GM19463 (cell line): ENCODE data around the gene CNTN2.

Source experiments
- ATAC-seq: cut with Tn5 transposase; IDR thresholded peaks from one replicate; pipeline ENCODE4 v1.9.1; 2021; ENCODE audit warnings: mild to moderate bottlenecking, moderate library complexity; ENCODE audit not compliant: unreplicated experiment

Gene CNTN2

DNA sequence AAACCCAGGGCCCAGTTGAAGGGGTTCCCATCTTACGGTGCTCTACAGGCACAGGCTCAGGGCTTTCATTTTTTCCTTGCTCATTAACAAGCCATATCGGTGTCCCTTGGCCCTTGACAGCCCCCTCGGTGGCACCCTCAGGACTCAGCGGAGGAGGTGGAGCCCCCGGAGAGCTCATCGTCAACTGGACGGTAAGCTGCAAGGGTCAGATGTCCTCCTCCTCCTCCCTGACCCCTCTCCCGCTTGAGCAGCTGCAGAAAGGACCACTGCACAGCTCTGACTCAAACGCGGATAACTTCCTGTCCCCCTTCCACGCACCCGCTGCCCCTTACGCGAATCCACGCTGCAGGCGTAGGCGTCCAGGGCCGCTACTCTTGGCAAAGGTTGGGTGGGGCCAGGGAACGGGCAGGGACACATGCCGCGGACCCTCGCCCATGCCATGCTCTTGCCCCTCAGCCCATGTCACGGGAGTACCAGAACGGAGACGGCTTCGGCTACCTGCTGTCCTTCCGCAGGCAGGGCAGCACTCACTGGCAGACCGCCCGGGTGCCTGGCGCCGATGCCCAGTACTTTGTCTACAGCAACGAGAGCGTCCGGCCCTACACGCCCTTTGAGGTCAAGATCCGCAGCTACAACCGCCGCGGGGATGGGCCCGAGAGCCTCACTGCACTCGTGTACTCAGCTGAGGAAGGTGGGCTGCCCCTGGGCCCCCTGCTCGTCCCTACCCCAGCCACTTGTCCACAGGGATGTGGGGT lies 26.5 kb downstream of the CNTN2 start:
- ATAC-seq, result no peak

DNA sequence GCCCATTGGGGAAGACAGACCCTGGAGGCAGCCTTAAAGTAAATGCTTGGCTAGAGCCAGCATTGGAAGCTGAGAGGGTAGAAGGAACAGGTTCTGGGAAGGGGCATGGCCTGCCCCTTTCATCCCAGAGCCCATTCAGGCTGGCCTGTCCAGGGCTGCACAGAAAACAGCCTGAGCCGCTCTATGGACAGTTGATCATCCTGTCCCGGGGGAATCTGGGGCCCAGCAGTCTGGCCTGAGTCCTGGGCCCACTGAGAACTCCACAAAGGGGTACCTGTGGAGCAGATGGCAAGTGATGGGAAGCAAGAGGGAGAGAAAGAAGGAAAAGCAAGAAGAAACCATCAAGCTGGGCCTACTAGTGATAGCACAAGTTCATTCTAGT lies 28.0 kb downstream of the CNTN2 start:
- no peak for ATAC-seq

DNA sequence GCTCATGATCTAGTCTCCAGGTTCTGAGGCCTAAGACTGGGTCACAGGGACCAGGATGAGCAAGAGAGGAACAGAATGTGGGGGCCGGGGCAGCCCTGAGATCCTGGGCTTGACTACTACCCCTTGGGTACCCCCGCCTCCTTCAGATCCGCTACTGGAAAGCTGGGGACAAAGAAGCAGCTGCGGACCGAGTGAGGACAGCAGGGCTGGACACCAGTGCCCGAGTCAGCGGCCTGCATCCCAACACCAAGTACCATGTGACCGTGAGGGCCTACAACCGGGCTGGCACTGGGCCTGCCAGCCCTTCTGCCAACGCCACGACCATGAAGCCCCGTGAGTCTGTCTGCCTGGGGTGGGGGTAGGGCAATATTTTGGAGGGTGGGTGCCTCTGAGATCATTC lies 28.8 kb downstream of the CNTN2 start:
- ATAC-seq, result no peak

DNA sequence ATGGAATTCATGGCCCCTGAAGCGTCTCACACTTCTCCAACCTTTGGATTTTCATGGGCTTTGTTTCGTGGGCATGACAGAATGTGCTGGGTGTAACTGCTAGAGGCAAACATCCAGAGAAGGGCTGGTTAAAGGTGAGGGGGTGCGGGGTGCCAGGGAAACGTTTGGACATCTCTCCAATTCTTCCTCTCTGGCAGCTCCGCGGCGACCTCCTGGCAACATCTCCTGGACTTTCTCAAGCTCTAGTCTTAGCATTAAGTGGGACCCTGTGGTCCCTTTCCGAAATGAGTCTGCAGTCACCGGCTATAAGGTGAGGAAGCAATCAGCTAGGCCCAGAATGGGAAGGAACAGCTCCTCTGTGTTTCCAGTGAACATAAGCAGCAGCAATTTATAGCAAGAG lies 29.3 kb downstream of the CNTN2 start:
- no peak for ATAC-seq

DNA sequence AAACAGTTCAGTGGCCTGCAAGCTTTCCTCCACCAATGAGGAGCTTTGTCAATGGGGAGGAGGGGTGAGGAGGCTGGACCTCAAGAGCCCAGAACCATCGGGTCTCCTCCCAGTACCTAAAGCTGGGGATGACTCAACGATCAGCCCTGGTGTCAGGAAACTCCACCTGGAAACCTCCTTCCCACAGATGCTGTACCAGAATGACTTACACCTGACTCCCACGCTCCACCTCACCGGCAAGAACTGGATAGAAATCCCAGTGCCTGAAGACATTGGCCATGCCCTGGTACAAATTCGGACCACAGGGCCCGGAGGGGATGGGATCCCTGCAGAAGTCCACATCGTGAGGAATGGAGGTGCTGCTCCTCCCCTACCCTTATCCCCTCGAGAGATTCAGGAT lies 29.9 kb downstream of the CNTN2 start:
- no peak for ATAC-seq

DNA sequence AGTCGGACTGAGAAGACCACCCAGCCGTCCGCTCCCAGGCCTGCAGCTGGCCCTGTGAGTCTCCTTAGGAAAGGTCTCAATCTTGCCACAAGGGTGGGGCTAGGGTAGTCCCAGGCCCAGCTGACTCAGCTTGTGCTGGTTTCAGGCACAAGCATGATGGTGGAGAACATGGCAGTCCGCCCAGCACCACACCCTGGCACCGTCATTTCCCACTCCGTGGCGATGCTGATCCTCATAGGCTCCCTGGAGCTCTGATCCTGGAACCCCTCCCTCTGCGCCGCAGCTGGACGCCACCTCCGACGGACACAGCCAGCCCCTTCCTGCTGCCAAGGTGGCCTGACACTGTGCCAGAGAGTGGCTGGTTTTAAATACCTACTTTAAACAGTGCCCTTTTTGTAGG lies 30.5 kb downstream of the CNTN2 start:
- ATAC-seq, result no peak

DNA sequence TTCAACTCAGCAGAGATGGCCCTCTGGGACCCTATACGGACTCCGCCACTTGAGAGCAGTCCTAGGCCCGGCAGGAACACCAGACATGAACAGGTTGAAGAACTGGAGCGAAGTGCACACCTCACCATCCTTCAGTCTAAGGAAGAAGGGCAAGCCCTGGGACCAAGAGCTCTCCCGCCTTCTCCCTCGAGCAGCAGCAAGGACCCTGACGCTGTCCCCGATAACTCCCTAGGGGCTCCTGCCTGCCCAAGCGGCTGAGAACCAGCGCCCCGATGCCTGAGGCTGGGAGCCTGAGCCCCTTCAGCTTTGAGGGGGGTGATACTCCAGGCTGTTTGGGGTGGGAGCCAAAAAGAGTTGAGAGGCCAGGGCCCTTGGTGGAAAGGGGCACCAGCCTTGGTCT lies 31.1 kb downstream of the CNTN2 start:
- ATAC-seq, result no peak

DNA sequence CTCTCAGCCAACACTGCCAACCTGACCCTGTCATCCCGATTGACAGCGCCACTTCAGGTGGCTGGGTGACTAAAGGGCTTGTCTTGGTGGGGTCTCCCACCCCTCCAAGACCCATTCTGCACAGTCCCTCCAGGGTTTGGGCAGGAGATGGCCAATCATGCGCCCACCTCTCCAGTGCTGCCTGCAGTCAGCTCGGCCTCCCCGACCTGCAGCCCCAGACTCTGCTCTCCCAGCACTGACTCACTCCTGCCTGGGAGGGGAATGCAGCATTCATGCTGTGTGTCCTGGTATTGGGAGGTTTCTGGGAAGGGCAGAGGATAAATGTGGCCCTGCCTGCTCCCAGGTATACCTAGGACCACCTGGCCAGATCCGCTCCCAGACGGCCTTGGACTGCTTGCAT lies 31.5 kb downstream of the CNTN2 start:
- ATAC-seq, result no peak

DNA sequence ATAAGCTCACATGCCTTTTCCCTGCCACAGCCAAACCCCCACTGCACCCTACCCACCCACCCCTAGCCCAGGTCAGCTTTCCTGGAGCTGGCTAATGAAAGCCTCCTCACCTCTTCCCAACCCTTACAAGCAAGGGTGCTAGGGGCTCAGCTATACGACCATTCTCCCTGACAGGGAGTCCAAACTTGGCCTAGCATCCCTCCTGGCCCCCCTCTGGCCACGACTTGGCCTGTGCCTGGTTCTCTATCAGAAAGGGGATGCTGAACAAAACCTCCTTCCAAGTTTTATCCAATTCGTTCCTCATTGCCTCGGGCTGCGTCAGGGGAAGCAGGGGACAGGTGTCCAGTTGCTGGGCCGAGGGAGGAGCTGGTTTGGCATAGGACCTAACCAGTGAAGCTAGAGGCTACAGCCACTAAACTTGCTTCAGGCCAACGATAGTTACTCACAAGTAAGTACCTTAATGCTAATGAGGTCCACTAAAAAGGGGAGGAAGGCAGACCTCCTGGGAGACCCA lies 32.7 kb downstream of the CNTN2 start:
- no peak for ATAC-seq

DNA sequence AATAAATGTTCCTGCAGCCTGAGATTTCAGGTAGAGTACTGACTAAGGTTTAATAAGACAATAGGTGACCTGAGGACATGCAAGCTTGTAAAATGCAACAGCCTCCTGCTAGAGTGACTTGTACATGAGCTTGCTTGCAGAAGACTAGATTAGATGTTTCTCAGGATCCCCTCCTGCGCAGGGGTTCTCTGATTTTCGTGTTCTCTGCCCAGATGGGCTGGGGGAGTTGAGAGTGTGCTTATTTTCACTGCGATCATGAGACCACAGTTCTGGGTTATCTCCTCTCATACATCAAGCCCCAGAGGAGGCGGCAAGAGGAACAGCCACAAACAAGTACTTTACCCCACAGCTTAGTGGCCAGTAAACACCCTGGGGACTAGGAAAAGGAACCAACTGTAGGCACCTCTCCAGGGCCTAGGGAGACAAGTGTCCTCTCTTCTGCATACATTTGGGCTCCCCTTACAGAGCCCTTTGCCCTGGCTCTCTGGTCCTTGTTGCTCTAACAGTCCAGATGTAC lies 33.3 kb downstream of the CNTN2 start:
- no peak for ATAC-seq

DNA sequence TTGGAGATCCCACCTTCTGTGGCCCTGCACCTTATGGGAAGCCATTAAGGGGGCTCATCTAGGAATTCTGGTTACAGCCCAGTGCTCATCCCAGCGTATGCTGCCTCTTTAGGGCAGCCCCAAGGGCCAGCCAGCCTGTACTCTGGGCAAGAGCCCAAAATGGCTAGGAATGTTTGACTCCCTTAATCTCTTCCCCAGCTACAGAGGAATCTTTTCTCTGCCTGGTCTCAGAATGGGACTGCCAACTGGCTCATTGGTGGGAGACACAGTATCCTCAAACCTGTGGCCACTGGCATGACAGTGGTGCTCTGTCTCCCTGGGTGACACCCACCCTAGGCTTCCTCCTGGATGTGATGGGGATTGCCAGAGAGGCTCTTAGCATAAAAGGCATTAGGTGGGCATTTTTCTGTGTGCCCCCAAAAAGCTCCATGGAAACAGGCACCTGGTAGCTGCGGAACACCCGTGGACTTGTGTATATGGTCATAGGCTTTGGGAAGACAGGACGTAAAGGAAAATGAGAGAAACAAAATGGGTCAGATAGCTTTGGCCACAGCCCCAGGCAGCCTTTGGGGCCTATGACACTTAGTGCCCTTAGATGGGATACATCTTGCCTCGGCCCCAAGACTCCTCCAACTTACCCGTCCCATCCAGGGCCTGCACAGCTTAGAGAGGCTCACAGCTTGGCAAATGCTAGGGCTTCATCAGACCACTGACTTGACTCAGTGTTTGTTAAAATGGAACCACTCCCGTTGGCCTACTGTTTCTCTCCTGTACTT lies 34.3 kb downstream of the CNTN2 start:
- ATAC-seq, result no peak

DNA sequence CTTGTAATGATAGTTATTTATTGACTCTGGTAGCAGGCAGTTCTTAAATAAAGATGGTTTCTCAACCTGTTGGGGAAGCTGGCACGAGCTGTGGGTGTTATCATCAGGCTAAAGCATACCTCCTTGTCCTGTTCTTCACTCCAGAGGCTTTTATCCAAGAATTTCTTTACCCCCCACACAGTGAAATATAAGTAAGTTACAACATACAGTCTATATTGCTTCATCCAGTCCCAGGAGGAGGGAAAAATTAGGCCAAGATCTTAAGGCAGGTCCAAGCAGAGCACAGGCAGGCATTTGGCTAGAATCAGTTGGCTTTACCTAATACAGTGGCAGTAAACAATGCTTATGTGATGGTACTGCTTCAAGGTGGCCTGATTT lies 34.9 kb downstream of the CNTN2 start:
- no peak for ATAC-seq

DNA sequence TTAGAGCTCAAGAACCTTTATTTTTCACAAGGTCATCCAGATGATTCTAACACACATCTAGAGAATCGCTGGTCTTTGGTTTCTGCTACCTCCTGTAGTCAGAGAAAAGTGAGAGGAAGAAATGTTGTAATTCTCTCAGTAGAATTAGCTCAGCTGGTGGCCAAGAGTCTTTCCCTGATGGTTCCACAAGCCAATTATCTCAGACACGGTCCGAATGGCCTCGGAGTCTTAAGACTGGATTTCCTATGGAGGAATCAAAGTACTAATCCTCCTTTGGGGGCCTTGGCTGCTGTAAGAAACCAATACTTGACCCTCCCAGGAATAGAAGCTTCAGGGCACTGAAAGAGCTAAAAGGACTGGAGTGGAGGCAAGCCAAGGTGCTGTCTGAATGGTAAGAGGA lies 39.4 kb downstream of the CNTN2 start:
- no peak for ATAC-seq

DNA sequence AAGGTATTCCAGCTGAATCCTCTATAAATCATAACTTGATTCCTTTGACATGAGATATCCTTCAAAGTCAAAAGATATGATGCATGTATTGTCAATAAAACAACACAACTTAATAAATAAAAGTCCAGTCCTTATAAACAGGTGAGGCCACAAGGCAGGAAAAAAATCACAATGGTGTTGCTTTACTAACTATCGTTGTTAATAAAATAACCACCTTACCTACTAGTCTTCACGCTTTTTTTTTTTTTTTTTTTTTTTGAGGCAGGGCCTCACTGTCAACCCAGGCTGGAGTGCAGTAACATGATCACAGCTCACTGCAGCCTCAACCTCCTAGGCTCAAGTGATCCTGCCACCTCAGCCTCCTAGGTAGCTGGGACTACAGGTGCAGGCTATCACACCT lies 41.3 kb downstream of the CNTN2 start, which contains the start of gene TMEM81:
TSS of gene TMEM81 (minus strand) at position 101 of the 400 bp plus-strand sequence. CDS start 140 bp downstream, outside the sequence.
- no peak for ATAC-seq

DNA sequence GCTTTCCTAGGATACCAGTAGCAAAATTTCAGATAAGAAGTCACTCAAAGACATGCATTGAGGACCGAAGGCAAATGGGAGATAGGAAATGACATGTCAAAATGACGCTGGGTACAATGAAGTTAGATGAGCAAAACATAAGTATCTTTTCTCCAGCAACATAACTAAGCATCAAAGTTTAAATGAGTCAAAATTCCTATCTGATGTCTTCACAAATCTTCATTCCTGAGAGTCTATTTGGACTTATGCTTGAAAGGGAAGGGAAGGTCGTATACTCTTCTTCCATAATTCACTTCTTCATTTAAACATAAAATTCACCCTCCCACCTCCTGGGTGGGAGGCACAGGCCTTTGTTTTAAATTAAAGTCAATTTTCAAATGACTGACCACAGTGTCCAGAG lies 45.3 kb downstream of the CNTN2 start:
- ATAC-seq, result no peak

DNA sequence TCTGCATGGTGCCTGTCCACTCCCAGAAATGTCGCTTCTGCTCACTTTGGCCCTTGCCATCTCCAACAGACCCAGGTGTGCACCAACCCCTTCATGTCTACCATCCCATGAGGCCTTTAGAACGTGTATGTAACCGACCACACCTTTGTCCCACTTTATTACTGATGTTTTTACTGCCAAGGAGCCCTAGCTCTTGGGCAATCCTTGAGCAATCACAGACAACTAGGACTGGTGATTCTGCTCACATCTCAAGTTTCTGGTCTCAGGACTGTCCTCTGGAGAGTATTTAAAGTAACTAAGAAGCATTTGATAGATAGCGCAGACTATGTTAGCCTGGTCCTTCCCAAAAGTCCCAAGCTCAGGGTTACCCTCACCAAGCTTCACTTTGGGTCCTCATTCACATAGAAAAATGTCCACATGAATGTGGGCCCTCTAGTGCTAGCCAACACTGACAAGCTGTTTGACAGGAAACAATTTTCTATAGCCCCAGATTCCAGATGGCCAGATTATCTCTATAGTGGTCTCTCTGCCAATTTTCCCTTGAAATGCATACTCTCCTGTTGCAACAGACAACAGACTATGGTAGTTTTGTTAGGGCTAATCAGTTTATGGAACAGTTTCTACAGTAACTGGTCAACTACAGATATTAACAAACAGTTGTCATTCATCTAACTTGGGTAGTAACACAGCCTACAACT lies 48.2 kb downstream of the CNTN2 start:
- ATAC-seq, result no peak

DNA sequence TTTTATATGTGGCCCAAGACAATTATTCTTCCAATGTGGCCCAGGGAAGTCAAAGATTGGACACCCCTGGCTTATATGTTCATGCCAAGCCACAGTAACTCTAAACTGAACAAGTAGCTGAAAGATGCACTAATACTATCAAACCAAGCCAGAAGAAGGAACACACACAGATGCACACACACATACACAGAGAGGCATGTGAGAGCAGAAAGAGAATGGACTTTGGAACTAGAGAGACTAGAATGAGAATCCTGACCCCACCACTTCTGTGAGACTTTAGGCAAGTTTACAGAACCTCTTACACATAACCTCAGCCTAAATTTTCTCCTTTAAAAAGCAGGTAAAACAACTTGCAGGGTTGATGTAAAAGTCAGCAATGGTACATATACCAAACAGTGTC lies 52.4 kb downstream of the CNTN2 start:
- no peak for ATAC-seq

DNA sequence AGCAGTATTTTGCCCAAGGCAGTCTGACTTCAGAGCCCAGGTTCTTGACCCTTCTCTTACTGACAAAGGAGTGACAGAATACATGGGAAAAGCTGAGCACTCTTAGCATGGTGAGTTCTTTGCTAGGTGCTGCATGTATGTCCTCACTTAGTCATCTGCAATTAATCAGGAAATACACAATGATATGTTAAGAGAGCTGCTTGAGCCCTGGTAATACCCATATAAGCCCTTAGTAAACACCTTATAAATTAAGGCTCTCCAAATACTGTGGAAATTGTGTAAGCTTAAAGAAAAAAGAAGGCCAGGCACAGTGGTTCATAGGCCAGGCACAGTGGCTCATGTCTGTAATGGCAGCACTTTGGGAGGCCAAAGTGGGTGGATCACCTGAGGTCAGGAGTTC lies 55.2 kb downstream of the CNTN2 start:
- ATAC-seq, result no peak

DNA sequence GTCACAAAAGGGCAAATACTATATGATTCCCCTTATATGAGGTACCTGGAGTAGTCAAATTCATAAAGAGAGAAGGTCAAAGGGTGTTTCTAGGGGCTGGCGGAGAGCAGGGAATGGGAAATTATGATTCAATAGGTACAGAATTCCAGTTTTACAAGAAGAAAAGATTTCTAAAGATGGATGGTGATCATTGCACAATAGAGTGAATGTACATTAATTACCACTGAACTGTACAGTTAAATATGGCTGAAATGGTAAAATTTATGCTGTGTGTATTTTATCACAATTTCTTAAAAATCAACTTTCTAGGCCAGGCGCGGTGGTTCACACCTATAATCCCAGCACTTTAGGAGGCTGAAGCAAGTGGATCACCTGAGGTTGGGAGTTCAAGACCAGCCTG lies 59.4 kb downstream of the CNTN2 start:
- ATAC-seq, result no peak

DNA sequence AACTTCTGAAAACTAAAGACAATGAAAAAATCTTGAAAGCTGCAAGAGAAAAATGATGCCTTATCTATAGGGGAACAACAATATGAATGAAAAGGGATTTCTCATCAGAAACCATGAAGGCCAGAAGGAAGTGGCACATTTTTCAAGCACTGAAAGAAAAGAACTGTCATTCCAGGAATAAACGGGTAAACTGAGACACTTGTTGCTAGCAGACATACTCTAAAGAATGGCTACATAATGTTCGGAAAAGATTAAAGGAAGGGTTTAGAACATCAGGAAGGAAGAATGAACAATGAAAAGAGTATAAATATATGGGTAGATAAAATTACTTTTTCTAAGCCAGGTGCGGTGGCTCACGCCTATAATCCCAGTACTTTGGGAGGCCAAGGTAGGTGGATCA lies 64.3 kb downstream of the CNTN2 start:
- ATAC-seq, result no peak

DNA sequence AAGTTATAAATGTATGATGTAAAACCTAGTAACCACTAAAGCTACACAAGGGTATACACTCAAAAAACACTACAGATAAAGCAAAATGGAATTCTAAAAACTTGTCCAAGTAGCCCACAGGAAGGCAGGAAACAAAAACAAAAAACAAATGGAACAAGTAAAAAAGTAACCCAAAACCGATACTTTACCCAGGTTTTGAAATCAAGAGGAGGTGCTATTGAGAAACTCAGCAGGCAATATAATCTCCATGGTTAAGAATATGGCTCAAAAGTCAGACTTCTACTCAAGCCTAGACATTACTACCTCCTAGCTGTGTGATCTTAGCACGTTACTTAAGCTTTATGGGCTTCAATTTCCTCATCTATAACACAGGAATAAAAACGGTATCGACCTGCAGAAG lies 65.5 kb downstream of the CNTN2 start:
- ATAC-seq, result no peak
